Occipital lobe (tissue), 2 donors: ENCODE data around the gene SUN3. TPM values are rescaled to one million over a fixed set of nuclear protein-coding genes. Genes with fewer than 3 reads are reported as not detected.

Experiments
- DNase-seq: peaks from one replicate; lab custom pipeline; 2025; lab: John Stamatoyannopoulos, UW
- total RNA-seq: library from RNA; depleted of rRNA; stranded (reverse); fragments of >200 nt; gene quantifications from one replicate; pipeline ENCODE4 v1.2.3, GENCODE V29; 2014

Gene SUN3
- total RNA-seq, 1 donor from 2014 or later, result not detected

GRCh38 chr7:47979145-47979831 is 49.6 kb downstream of the SUN3 start, which contains the start of gene HUS1:
TSS of gene HUS1 (minus strand) at chr7:47979615. CDS start at chr7:47979519, 96 bp downstream.
- DNase-seq, result peak; percentile 87

- DNase-seq, result no peak
Observed at GRCh38 chr7:47978790-47979144, 50.1 kb downstream of the SUN3 start.

GRCh38 chr7:47973739-47974138 is 55.2 kb downstream of the SUN3 start:
- no peak for DNase-seq

DNA sequence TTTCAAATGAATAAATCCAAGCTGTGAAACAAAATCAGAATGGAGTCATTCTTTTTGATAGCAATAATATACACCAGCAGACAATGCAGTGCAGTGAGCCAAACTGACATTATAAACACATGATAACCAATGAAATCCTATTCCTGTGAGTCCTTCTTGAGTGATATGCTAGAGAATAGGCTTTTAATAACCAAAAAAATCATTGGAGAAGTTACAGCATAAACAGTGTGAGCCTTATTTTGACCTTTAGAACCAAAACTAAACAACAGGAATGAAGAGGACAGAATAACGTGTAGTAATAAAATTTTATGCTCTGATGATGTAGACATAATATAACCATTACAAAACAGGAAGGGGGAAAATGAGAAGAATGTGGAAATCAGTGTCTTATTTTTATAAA is 58.1 kb downstream of the SUN3 start:
- DNase-seq, result no peak

GRCh38 chr7:47968847-47969774 is 59.8 kb downstream of the SUN3 start:
- DNase-seq, result no peak

- DNase-seq, result no peak
Observed at GRCh38 chr7:47967708-47968107, 61.2 kb downstream of the SUN3 start.

- no peak for DNase-seq
Observed at GRCh38 chr7:47967123-47967522, 61.8 kb downstream of the SUN3 start.

GRCh38 chr7:47965456-47965855 is 63.5 kb downstream of the SUN3 start:
- DNase-seq, result no peak

GRCh38 chr7:47962262-47962661 is 66.6 kb downstream of the SUN3 start:
- DNase-seq, result no peak

- DNase-seq, result no peak
Observed at GRCh38 chr7:47957156-47957555, 71.8 kb downstream of the SUN3 start.

- DNase-seq, result no peak
Observed at GRCh38 chr7:47956220-47956619, 72.7 kb downstream of the SUN3 start.

- DNase-seq, result no peak
Observed at GRCh38 chr7:47954231-47954911, 74.5 kb downstream of the SUN3 start.

GRCh38 chr7:47953822-47954221 is 75.1 kb downstream of the SUN3 start:
- no peak for DNase-seq

GRCh38 chr7:47952224-47952623 is 76.7 kb downstream of the SUN3 start:
- DNase-seq, result no peak

- no peak for DNase-seq
Observed at GRCh38 chr7:47951374-47951773, 77.5 kb downstream of the SUN3 start.

GRCh38 chr7:47950714-47951113 is 78.2 kb downstream of the SUN3 start:
- DNase-seq, result no peak

DNA sequence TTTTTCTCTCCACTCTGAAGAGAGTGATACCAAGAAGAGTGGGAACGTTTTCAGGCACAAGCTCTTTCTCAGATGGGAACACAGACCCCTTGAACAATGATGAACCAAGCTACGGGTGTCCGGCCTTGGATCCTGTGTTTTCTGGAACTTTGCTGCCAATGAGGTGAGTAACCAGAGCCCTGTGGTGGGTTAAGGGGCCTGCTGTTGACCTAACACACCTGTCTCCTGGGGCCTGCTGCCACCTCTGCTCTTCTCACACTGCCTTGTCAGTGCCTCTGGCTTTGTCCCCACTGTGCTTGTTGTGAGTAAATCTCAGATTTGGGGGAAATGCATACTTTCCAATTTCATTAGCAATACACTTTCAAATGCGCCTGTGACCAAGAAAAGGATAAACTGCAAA is 79.2 kb downstream of the SUN3 start:
- DNase-seq, result no peak

GRCh38 chr7:47948141-47948790 is 80.6 kb downstream of the SUN3 start, which contains the start of gene PKD1L1:
TSS of gene PKD1L1 (minus strand) at chr7:47948466. CDS start at chr7:47948440, 26 bp downstream.
- no peak for DNase-seq

- DNase-seq, result no peak
Observed at GRCh38 chr7:47947355-47947749, 81.6 kb downstream of the SUN3 start.

DNA sequence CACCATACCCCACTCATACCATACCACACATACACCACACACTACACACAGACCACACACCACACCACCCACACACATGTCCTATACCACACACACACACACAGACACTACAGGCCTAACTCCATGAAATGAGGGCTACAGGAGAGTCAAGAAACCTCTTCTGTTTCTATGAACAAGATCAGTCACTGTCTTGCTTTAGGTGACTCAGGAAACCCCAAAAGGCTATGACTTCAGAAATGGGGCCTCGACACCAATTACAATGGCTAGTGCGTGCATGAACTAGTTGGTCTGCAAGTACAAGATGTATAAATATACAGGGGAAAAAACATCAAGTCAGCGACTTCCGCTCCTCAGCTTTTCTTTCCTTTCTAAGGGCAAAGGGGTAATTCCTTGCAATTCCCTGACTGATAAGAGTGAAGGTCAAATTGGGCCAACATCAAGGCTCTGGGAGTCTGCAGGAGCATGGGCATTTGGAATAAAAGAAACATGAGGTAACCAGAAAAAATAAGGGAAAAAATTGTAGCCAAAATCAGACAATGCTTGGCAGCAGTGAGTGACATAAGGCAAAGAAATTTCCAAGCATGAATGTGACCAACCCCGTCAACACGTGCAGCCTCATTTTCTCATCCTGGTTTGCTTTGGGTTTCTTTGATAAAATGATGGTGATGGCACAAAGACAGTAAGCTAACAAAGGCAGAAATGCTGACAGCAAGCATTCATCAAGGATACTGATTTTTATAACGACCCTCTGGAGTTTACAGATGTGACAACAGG is 82.1 kb downstream of the SUN3 start:
- DNase-seq, result no peak
